ENCODE results near the gene NOXA1. TPM values are rescaled to one million over a fixed set of nuclear protein-coding genes. Genes with fewer than 3 reads are reported as not detected.
"Not testable (repeated sequence)": the region's sequence is repeated elsewhere in the genome, so short reads cannot be mapped to it uniquely, and the experiment has no call there.

The NOXA1 gene
- total RNA-seq, 1 donor from 2014 or later = 3.9 TPM

- H3K4me3 Mint-ChIP-seq = no peak overlapping the region
- peaks cover 2% of the 10 kb centered on the region for H3K36me3 Mint-ChIP-seq (ENCODE audit: low read depth)
- no peak overlapping the region for H3K27ac Mint-ChIP-seq
- H3K9me3 Mint-ChIP-seq = no peaks in the 10 kb centered on the region
- intact Hi-C loops (cut with micrococcal nuclease) = no loop called here
- H3K27me3 Mint-ChIP-seq = no peaks in the 10 kb centered on the region
- ATAC-seq (ENCODE audit: low read depth) = no peak
- TF ChIP-seq, protein P1, sequence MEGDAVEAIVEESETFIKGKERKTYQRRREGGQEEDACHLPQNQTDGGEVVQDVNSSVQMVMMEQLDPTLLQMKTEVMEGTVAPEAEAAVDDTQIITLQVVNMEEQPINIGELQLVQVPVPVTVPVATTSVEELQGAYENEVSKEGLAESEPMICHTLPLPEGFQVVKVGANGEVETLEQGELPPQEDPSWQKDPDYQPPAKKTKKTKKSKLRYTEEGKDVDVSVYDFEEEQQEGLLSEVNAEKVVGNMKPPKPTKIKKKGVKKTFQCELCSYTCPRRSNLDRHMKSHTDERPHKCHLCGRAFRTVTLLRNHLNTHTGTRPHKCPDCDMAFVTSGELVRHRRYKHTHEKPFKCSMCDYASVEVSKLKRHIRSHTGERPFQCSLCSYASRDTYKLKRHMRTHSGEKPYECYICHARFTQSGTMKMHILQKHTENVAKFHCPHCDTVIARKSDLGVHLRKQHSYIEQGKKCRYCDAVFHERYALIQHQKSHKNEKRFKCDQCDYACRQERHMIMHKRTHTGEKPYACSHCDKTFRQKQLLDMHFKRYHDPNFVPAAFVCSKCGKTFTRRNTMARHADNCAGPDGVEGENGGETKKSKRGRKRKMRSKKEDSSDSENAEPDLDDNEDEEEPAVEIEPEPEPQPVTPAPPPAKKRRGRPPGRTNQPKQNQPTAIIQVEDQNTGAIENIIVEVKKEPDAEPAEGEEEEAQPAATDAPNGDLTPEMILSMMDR (IDR thresholded peaks at IDR 0.05) = no peak
- CTCF ChIA-PET = no interaction called here
- POLR2A ChIA-PET = no interaction called here
- no peaks in the 10 kb centered on the region for H3K4me1 Mint-ChIP-seq
- DNase-seq = no peak
Measured at GRCh38 chr9:137385061-137385655, 38.0 kb upstream of the NOXA1 start.

DNA sequence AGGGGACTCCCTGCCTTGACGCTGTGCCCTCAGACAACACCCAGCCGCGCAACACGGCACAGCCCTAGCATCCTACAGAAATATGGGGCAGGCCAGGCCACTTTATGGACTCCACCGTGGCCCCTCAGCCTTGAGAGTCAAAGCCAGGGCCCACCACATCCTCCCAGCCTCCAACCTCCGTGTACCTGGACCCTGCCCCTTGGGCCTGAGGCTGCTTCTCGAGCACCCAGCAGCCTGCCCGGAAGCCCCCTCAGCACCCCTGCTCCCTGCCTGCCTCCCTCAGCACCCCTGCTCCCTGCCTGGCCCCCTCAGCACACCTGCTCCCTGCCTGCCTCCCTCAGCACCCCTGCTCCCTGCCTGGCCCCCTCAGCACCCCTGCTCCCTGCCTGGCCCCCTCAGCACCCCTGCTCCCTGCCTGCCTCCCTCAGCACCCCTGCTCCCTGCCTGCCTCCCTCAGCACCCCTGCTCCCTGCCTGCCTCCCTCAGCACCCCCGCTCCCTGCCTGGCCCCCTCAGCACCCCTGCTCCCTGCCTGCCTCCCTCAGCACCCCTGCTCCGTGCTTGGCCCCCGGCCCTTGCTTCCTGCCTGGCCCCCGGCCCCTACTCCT, 36.6 kb upstream of the NOXA1 start:
- ATAC-seq (ENCODE audit: low read depth); intact Hi-C loops (cut with micrococcal nuclease): not testable (repeated sequence)

DNA sequence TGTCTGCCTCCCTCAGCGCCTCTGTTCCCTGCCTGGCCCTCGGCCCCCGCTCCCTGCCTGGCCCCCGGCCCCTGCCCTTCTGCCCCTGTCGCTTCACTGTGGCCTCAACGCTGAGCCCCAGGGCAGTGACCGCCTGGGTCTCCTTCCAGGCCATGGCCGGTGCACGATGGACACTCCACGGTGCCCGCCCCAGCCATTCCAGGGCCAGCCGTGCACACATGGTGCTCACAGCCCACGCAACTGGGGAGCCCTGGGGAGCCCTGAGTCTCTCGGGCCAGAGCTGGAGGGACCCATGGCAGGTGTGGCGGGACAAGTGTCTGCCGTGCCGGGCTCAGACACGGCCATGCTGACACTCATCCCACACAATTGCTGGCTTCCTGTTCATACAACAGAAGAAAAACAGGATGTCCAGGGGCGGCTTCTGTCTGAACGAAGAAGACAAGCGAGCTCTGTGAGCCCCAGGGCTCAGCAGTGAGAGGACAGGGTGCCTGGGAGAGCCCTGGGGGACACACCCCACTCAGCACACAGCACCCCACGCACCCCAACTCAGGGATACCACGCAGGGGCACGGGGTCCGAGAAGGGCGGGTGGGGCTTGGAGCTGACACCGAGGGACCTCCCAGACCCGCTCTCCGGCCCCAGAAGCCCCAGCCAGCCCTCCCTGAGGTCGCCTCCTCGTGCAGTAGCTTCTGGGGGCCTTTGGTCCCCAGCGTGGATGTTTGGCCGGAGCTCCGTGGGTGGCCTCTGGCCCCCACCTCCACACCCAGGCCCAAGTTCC, 35.9 kb upstream of the NOXA1 start:
- H3K9me3 Mint-ChIP-seq = no peaks in the 10 kb centered on the region
- H3K27ac Mint-ChIP-seq = no peak overlapping the region
- no peak overlapping the region for H3K4me3 Mint-ChIP-seq
- TF ChIP-seq, protein P1 (IDR thresholded peaks at IDR 0.05) = no peak
- ChIA-PET CTCF (no interaction called here), POLR2A (no interaction called here)
- H3K36me3 Mint-ChIP-seq (ENCODE audit: low read depth) = peaks cover 7% of the 10 kb centered on the region
- no peaks in the 10 kb centered on the region for H3K27me3 Mint-ChIP-seq
- ATAC-seq (ENCODE audit: low read depth) (no peak), DNase-seq (no peak)
- intact Hi-C loops (cut with micrococcal nuclease) = no loop called here
- no peaks in the 10 kb centered on the region for H3K4me1 Mint-ChIP-seq

More for the DNA sequence above, 36.6 kb upstream of the NOXA1 start:
- H3K27me3 Mint-ChIP-seq; H3K9me3 Mint-ChIP-seq; CTCF ChIA-PET; H3K4me3 Mint-ChIP-seq; POLR2A ChIA-PET; DNase-seq; H3K4me1 Mint-ChIP-seq; H3K36me3 Mint-ChIP-seq (ENCODE audit: low read depth); H3K27ac Mint-ChIP-seq: not testable (repeated sequence)

GRCh38 chr9:137387891-137388560, 35.2 kb upstream of the NOXA1 start:
- ATAC-seq (ENCODE audit: low read depth) (no peak), DNase-seq (no peak)
- H3K4me1 Mint-ChIP-seq = no peaks in the 10 kb centered on the region
- H3K36me3 Mint-ChIP-seq (ENCODE audit: low read depth) = peaks cover 8% of the 10 kb centered on the region
- ChIA-PET CTCF (no interaction called here), POLR2A (no interaction called here)
- H3K27me3 Mint-ChIP-seq = no peaks in the 10 kb centered on the region
- TF ChIP-seq, protein P1 (IDR thresholded peaks at IDR 0.05) = no peak
- no peaks in the 10 kb centered on the region for H3K9me3 Mint-ChIP-seq
- H3K27ac Mint-ChIP-seq = no peak overlapping the region
- H3K4me3 Mint-ChIP-seq = no peak overlapping the region
- intact Hi-C loops (cut with micrococcal nuclease) = no loop called here

DNA sequence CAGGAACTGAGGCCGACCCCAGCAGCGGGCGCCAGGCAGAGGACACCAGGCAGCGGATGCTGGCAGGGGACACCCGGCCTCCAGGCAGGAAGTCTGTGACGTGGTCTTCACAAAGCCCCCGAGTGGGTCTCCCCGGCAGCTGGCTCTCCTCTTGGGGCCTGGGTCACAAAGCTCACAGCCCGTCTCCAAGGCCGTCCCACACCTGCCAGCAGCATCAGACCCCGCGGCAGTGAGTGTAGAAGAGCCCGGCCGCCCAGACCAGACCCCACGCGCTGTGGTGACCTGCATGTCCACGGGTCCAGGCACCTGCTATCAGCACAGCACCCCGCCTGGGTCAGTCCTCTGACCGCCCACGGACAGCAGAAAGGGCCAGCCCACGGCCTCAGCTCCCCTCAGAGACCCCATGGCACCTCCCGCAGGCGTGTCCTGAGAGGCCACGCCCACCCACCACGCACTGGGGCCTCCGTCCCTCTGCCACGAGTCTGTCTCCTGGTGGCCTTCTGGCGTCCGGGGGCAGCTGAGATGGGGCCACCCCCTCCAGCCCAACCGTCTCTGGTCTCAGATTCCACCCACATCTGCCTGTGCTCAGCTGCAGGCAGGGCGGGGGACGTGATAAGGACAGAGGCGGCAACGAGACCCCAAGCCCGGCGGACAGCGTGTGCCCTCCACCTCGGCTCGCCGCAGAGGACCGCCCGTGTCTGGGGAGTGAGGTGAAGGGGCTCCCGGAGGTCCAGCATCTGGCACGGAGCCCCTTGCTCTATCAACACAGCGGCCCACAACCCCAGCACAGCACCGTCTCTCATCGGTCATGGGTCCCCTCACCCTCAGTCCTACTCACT, 34.4 kb upstream of the NOXA1 start:
- TF ChIP-seq, protein P1 (IDR thresholded peaks at IDR 0.05) = no peak
- H3K27ac Mint-ChIP-seq = no peak overlapping the region
- DNase-seq (no peak), ATAC-seq (ENCODE audit: low read depth) (no peak)
- no peak overlapping the region for H3K4me3 Mint-ChIP-seq
- no peaks in the 10 kb centered on the region for H3K27me3 Mint-ChIP-seq
- H3K36me3 Mint-ChIP-seq (ENCODE audit: low read depth) = peaks cover 8% of the 10 kb centered on the region
- intact Hi-C loops (cut with micrococcal nuclease) = no loop called here
- no peaks in the 10 kb centered on the region for H3K9me3 Mint-ChIP-seq
- H3K4me1 Mint-ChIP-seq = no peaks in the 10 kb centered on the region
- CTCF ChIA-PET = no interaction called here
- POLR2A ChIA-PET = no interaction called here

All from activated B cell treated with CpG ODN at 0.5 μM for 24 hours (primary cell).